T-cell (primary cell): ENCODE measurements around the gene SETD5. TPM values are rescaled to one million over a fixed set of nuclear protein-coding genes. Genes with fewer than 3 reads are reported as not detected.

Experiments used
- ATAC-seq, 4 experiments: fragments of 200-7000 bp in 3 of 4; fragments of 150-1000 bp in 1 of 4; cut with Tn5 transposase; replicated peaks in 1 of 4; 1 replicate in 3 of 4; 2 replicates in 1 of 4; pipeline ENCODE4 v1.10.0; 2021; ENCODE audit warnings: moderate library complexity in 3 of 4, mild to moderate bottlenecking in 2 of 4, moderate number of reproducible peaks in 1 of 4
- CTCF ChIA-PET, 2 donors: fragments of 300-600 bp; sonication (Branson Sonifier 250); formaldehyde crosslinking; loops; one replicate each; lab custom pipeline; 2022; ENCODE audit warnings: antibody characterized with exemption in 2 of 2; lab: Charles Lee
- POLR2A ChIA-PET, 2 donors: fragments of 300-600 bp; sonication (Branson Sonifier 250); formaldehyde crosslinking; loops; one replicate each; lab custom pipeline; 2022; ENCODE audit warnings: antibody characterized with exemption in 2 of 2; lab: Charles Lee
- DNase-seq, 35 experiments: peaks; one replicate each; pipeline versions ENCODE4 v3.0.0 to v3.0.0-alpha.2; 2013 to 2023
- H3K27ac ChIP-seq: one replicate; pipeline ENCODE4 v1.5.1; 2013; ENCODE audit warnings: low read length
- H3K27me3 ChIP-seq, 2 experiments: replicated peaks in 1 of 2; 1 replicate in 1 of 2; 2 replicates in 1 of 2; pipeline versions ENCODE4 v1.6.1 to v1.7.0; 2013; ENCODE audit warnings: low read length in 1 of 2, mixed read lengths in 1 of 2; ENCODE audit not compliant: control insufficient read depth in 2 of 2, insufficient read depth in 2 of 2; ENCODE audit errors: extremely low read depth in 1 of 2
- H3K36me3 ChIP-seq, 2 donors: 1 replicate in 1 of 2; 2 replicates in 1 of 2; pipeline versions ENCODE4 v1.6.1 to v1.7.0; 2013; ENCODE audit warnings: low read length in 1 of 2; ENCODE audit not compliant: control insufficient read depth in 2 of 2, insufficient read depth in 1 of 2; ENCODE audit errors: extremely low read depth in 1 of 2
- H3K4me1 ChIP-seq, 2 experiments: 1 replicate in 1 of 2; 2 replicates in 1 of 2; pipeline versions ENCODE4 v1.6.1 to v1.7.0; 2013; ENCODE audit warnings: low read length in 2 of 2, mixed read lengths in 1 of 2; ENCODE audit not compliant: insufficient read depth in 2 of 2, control insufficient read depth in 1 of 2; ENCODE audit errors: extremely low read depth in 1 of 2
- H3K4me3 ChIP-seq, 2 donors: 1 replicate in 1 of 2; 2 replicates in 1 of 2; pipeline versions ENCODE4 v1.5.1 to v1.7.0; 2013; ENCODE audit warnings: mild to moderate bottlenecking in 2 of 2, low read length in 1 of 2, moderate library complexity in 1 of 2; ENCODE audit not compliant: control insufficient read depth in 1 of 2; ENCODE audit errors: extremely low read depth in 1 of 2
- H3K9me3 ChIP-seq: 2 replicates; pipeline ENCODE4 v1.7.0; 2013
- H3K27ac Mint-ChIP-seq, 2 donors: one replicate each; pipeline ENCODE4 v1.8.0; 2020 to 2021; ENCODE audit warnings: mild to moderate bottlenecking in 2 of 2, mixed read lengths in 2 of 2
- H3K27me3 Mint-ChIP-seq, 2 donors: one replicate each; pipeline ENCODE4 v1.8.0; 2021 to 2022; ENCODE audit warnings: mixed read lengths in 2 of 2
- H3K36me3 Mint-ChIP-seq: one replicate; pipeline ENCODE4 v1.8.0; 2021; ENCODE audit warnings: mixed read lengths
- H3K4me1 Mint-ChIP-seq, 3 donors: one replicate each; pipeline ENCODE4 v1.8.0; 2020 to 2022; ENCODE audit warnings: mixed read lengths in 3 of 3, mild to moderate bottlenecking in 1 of 3
- H3K4me3 Mint-ChIP-seq, 3 donors: one replicate each; pipeline ENCODE4 v1.8.0; 2020 to 2022; ENCODE audit warnings: mild to moderate bottlenecking in 3 of 3, mixed read lengths in 3 of 3, moderate library complexity in 3 of 3
- H3K9me3 Mint-ChIP-seq, 3 donors: one replicate each; pipeline ENCODE4 v1.8.0; 2020 to 2022; ENCODE audit warnings: mixed read lengths in 3 of 3
- WGBS: methylation state at CpG from one replicate; pipeline ENCODE4 v1.1.5; 2013; ENCODE audit warnings: missing lambda C conversion rate; ENCODE audit not compliant: insufficient coverage; 5-methylcytosine and 5-hydroxymethylcytosine counted together
- total RNA-seq, 35 experiments: library from RNA in 6 of 35; stranded (reverse) in 6 of 35; fragments of 120-200 nt in 1 of 35; gene quantifications; one replicate each; pipeline versions ENCODE4 v1.2.1 to v1.2.4 and lab custom pipeline; 2013 to 2026

The SETD5 gene
- total RNA-seq, 5 donors from 2014 or later (not counting 1 experiment from before 2014, with no cell fraction given) = 119 to 131 (median 125) TPM

- DNase-seq (peak in 34 of 35 experiments; percentile 8 to 72 (median 53)), ATAC-seq (peak; percentile 56 to 77 (median 64))
- 9% methylated on average over 21 of the region's 39 CpGs for WGBS
- Mint-ChIP-seq H3K27ac (no peak overlapping the region), H3K4me3 (peak overlapping the region in 1 of 3 donors; percentile 44), H3K27me3 (peaks cover 26 to 36% of the 10 kb centered on the region in 2 donors), H3K9me3 (no peaks in the 10 kb centered on the region), H3K36me3 (no peaks in the 10 kb centered on the region), H3K4me1 (peaks cover 8 to 15% (median 10%) of the 10 kb centered on the region in 3 donors)
- H3K4me3 ChIP-seq = no peak overlapping the region
- ChIA-PET CTCF (interaction anchor here in 1 of 2 donors (0.6 kb wide), 2 partner anchors 8 to 609 kb away, joined by 3 to 4 read pairs; no protein-coding TSS in a partner anchor), POLR2A (no interaction called here)
- H3K9me3 ChIP-seq = no peaks in the 10 kb centered on the region
- H3K4me1 ChIP-seq = peaks cover 0 to 17% of the 10 kb centered on the region in 2 experiments
- no peaks in the 10 kb centered on the region for H3K36me3 ChIP-seq
- H3K27me3 ChIP-seq = peaks cover 0 to 53% of the 10 kb centered on the region in 2 experiments
- no peak overlapping the region for H3K27ac ChIP-seq
Observed at GRCh38 chr3:9500108-9501050, 103.0 kb downstream of the SETD5 start.

- Mint-ChIP-seq H3K9me3 (no peaks in the 10 kb centered on the region), H3K27ac (no peak overlapping the region)
- POLR2A ChIA-PET = no interaction called here
Observed at GRCh38 chr3:9501226-9501625, 103.8 kb downstream of the SETD5 start.

GRCh38 chr3:9503283-9503682 lies 105.9 kb downstream of the SETD5 start:
- peak; percentile 19 to 79 (median 57) for DNase-seq
- POLR2A ChIA-PET = no interaction called here

More at GRCh38 chr3:9501226-9501625, 103.8 kb downstream of the SETD5 start:
- Histone ChIP-seq H3K4me1 (peaks cover 0 to 17% of the 10 kb centered on the region in 2 experiments), H3K27ac (no peak overlapping the region), H3K36me3 (no peaks in the 10 kb centered on the region), H3K9me3 (no peaks in the 10 kb centered on the region), H3K4me3 (no peak overlapping the region), H3K27me3 (peaks cover 0 to 53% of the 10 kb centered on the region in 2 experiments)
- no peaks in the 10 kb centered on the region for H3K36me3 Mint-ChIP-seq
- peaks cover 8 to 15% (median 10%) of the 10 kb centered on the region in 3 donors for H3K4me1 Mint-ChIP-seq
- ATAC-seq (no peak), DNase-seq (no peak)
- peak overlapping the region in 1 of 3 donors; percentile 44 for H3K4me3 Mint-ChIP-seq
- CTCF ChIA-PET = interaction anchor here (0.6 to 0.8 kb wide), 4 partner anchors 9 to 227 kb away, joined by 3 to 4 read pairs (median 3); no protein-coding TSS in a partner anchor
- 72% methylated on average over 6 of the region's 6 CpGs for WGBS
- peaks cover 26 to 39% of the 10 kb centered on the region in 2 donors for H3K27me3 Mint-ChIP-seq

GRCh38 chr3:9507586-9508578 lies 110.5 kb downstream of the SETD5 start:
- peaks cover 0 to 3% (median 3%) of the 10 kb centered on the region in 3 donors for H3K4me1 Mint-ChIP-seq
- H3K27me3 Mint-ChIP-seq = peaks cover 23 to 32% of the 10 kb centered on the region in 2 donors
- no peaks in the 10 kb centered on the region for H3K4me1 ChIP-seq
- H3K27me3 ChIP-seq = peaks cover 7 to 47% of the 10 kb centered on the region in 2 experiments
- no peaks in the 10 kb centered on the region for H3K36me3 Mint-ChIP-seq
- no peaks in the 10 kb centered on the region for H3K9me3 ChIP-seq
- ChIA-PET CTCF (interaction anchor here in 1 of 2 donors (1.0 kb wide), 1 partner anchor 607 kb away, joined by 5 read pairs; no protein-coding TSS in a partner anchor), POLR2A (no interaction called here)
- no peak overlapping the region for H3K27ac ChIP-seq
- no peak overlapping the region for H3K27ac Mint-ChIP-seq
- ATAC-seq = no peak
- no peak for DNase-seq
- no peak overlapping the region for H3K4me3 Mint-ChIP-seq
- H3K36me3 ChIP-seq = no peaks in the 10 kb centered on the region
- H3K9me3 Mint-ChIP-seq = no peaks in the 10 kb centered on the region
- 66% methylated on average over 9 of the region's 14 CpGs for WGBS
- H3K4me3 ChIP-seq = no peak overlapping the region

More at GRCh38 chr3:9503283-9503682, 105.9 kb downstream of the SETD5 start:
- peaks cover 0 to 17% of the 10 kb centered on the region in 2 experiments for H3K4me1 ChIP-seq
- H3K4me3 ChIP-seq = no peak overlapping the region
- CTCF ChIA-PET = interaction anchor here (1.1 to 1.6 kb wide), 2 partner anchors 224 kb away, joined by 3 read pairs; no protein-coding TSS in a partner anchor
- H3K36me3 ChIP-seq = no peaks in the 10 kb centered on the region
- WGBS = 0% methylated on average over 1 of the region's 4 CpGs
- H3K9me3 ChIP-seq = no peaks in the 10 kb centered on the region
- peaks cover 2 to 67% of the 10 kb centered on the region in 2 experiments for H3K27me3 ChIP-seq
- H3K4me3 Mint-ChIP-seq = no peak overlapping the region
- H3K4me1 Mint-ChIP-seq = peaks cover 8 to 15% (median 10%) of the 10 kb centered on the region in 3 donors
- no peaks in the 10 kb centered on the region for H3K36me3 Mint-ChIP-seq
- H3K27ac Mint-ChIP-seq = no peak overlapping the region
- ATAC-seq = peak; percentile 43 to 63 (median 56)
- peaks cover 38 to 47% of the 10 kb centered on the region in 2 donors for H3K27me3 Mint-ChIP-seq
- H3K9me3 Mint-ChIP-seq = no peaks in the 10 kb centered on the region
- H3K27ac ChIP-seq = no peak overlapping the region

GRCh38 chr3:9508781-9509180 lies 111.4 kb downstream of the SETD5 start:
- no peak overlapping the region for H3K4me3 Mint-ChIP-seq
- no peak overlapping the region for H3K27ac Mint-ChIP-seq
- H3K27ac ChIP-seq = no peak overlapping the region
- no peak overlapping the region for H3K4me3 ChIP-seq
- 19% methylated on average over 23 of the region's 25 CpGs for WGBS
- no peaks in the 10 kb centered on the region for H3K4me1 ChIP-seq
- DNase-seq (no peak), ATAC-seq (no peak)
- no peaks in the 10 kb centered on the region for H3K9me3 Mint-ChIP-seq
- no peaks in the 10 kb centered on the region for H3K36me3 Mint-ChIP-seq
- H3K4me1 Mint-ChIP-seq = no peaks in the 10 kb centered on the region
- H3K36me3 ChIP-seq = no peaks in the 10 kb centered on the region
- H3K9me3 ChIP-seq = no peaks in the 10 kb centered on the region
- peaks cover 23 to 29% of the 10 kb centered on the region in 2 donors for H3K27me3 Mint-ChIP-seq
- ChIA-PET CTCF (no interaction called here), POLR2A (no interaction called here)
- peaks cover 7 to 42% of the 10 kb centered on the region in 2 experiments for H3K27me3 ChIP-seq
